Measurements from ENCODE around the gene ARHGEF37.

ARHGEF37 gene

DNA sequence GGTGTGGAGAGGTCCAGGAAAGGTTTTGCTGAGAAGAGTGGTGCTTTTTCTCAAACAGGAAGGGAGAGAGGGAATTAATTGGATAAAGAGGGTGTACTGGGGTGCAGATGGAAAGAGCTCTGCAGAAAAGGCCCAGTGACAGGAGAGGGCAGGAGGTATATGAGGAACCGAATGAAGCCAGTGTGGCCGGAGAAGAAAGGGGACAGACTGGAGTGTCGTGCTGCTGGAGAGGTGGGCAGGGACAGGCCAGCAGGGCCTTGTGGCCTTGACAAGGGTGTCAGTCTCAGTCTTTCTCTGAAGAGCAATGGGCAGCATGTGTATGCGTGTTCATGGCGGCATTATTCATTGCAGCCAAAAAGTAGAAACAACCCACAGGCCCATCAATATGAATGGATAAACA, 48.1 kb downstream of the ARHGEF37 start:
- no peak for DNase-seq

GRCh38 chr5:149630337-149630736, 49.0 kb downstream of the ARHGEF37 start:
- DNase-seq = no peak

GRCh38 chr5:149631506-149631905, 50.2 kb downstream of the ARHGEF37 start:
- no peak for DNase-seq

DNA sequence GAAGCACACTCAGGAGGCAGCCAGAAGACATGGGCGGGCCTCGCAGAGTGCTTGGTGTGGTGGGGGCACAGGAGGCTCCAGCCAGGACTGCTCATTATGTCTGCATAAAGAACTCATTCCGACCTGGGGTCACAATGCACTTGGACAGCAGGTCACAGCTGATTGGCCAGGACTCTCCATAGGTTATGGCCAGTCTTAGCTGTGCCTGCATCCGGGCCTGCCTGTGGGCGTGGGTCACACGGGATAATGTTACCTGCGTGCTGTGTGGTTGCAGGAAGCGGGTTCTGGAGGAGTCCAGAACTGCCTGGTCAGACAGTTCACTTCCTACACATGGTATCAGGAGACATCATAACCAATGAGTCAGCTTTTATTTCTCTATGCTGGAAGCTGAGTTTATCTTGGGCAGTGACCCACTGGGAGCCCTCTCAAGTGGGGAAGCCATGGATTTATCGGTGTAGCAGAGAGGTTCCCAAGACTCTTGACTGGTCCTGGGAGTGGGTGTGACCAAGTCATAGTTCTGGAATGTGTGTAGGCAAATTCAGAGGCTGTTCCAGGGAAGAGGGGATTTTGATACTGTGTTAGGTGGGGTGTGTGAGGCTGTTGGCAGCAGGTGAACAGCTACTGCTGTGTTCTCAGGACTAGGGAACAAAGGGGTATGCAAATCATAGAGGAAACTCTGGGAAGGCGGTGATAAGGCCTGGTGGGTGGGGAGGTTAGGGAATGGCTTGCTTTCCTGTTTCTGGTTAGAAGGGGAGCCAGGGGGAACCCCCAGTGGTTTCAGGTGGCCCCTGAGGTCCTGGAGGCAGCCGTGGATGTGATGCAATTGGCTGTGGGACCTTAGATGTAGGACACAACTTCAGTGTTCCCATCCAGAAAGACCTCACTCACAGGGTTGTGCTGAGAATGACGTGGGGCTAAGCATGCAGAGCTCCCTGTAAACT, 51.3 kb downstream of the ARHGEF37 start:
- peak in 1 of 3 experiments; percentile 11 for DNase-seq

DNA sequence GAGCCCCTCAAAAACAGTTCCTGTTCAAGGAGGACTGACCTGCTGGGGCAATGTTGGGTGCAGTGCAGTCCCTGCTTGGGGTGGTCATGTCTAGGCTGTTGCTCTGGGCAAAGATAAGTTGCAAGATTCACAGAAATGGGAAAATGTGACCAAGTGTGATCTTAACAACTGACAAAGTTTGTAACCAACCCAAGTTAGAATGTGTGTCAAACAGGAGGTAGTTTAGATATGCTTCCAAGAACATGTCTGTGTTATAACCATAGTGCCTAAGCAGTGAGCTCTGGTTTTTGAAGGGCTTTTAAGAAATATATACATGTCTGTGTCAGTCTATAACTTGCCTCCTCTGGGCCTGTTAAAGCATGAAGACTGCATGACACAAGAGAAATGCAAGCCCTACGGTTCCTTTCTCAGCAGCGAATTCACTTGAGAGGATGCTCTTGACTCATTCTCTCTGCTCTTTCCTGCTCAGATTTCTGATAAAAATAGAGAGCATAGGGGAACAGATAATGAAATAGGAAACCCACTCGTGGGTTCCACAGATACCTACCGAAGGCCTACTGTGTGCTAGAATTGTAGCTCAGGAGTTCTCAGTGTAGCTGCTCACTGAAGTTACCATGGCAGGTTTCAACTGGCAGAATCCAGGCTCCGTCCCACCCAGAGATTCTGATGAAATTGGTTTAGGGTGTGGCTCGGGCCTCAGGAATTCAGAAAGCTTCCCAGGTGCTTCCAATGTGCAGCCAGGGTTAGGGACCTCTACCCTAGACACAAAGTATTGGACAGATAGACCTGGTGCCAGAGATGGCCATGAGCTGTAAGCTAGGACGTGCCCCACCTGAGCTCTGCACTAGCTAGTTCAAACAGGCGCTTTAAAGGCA, 52.4 kb downstream of the ARHGEF37 start:
- no peak for DNase-seq

GRCh38 chr5:149635394-149635793, 54.1 kb downstream of the ARHGEF37 start:
- DNase-seq = peak in 1 of 3 experiments; percentile 32

DNA sequence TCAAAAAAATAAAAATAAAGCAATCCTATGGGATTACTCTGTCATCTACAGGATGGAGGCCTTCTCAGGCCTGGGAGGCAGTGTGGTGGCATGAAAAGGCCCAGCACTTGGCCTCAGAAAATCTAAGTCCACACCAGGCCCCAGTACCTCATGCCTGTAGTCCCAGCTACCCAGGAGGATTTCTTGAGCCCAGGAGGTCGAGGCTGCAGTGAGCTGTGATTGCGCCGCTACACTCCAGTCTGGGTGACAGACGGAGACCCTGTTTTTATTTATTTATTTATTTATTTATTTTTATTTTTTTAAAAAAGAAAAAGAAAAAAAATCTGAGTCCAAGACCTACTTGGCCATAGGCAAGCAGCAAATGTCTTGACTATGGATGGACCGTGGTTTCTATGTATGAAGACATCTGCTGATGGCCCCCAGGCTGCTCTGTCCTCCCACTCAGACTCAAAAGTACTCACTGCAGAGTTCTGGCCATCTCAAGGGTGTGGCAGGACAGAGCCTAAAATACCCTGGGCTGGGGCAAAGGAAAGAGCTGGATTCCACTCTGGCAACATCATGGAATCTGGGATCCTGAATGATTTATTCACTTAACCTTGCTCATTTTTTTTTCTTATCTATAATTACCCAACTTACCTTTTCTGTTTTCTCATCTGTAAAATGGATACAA, 55.0 kb downstream of the ARHGEF37 start:
- DNase-seq = no peak

GRCh38 chr5:149636861-149637246, 55.6 kb downstream of the ARHGEF37 start:
- DNase-seq = peak; percentile 69 to 87 (median 86)

DNA sequence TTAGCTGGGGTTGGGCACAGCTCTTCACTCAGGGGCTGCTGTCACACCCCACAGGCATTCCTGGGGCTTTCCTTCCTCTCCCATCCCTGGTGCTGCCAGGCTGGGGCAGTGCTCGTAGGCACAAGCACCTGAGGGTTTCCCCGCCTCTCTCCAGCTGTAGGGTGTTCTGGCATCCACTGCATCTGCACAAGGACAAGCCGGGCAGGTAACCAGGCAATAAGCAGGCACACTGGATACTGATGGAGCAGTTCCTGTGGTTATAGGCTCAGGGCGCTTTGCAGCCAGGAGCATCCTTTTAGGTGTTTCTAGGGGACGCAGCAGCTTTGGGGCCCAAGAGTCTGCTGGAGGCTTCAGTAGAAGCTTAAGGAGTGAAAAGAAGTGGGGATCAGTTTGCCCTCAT, 56.8 kb downstream of the ARHGEF37 start:
- no peak for DNase-seq

DNA sequence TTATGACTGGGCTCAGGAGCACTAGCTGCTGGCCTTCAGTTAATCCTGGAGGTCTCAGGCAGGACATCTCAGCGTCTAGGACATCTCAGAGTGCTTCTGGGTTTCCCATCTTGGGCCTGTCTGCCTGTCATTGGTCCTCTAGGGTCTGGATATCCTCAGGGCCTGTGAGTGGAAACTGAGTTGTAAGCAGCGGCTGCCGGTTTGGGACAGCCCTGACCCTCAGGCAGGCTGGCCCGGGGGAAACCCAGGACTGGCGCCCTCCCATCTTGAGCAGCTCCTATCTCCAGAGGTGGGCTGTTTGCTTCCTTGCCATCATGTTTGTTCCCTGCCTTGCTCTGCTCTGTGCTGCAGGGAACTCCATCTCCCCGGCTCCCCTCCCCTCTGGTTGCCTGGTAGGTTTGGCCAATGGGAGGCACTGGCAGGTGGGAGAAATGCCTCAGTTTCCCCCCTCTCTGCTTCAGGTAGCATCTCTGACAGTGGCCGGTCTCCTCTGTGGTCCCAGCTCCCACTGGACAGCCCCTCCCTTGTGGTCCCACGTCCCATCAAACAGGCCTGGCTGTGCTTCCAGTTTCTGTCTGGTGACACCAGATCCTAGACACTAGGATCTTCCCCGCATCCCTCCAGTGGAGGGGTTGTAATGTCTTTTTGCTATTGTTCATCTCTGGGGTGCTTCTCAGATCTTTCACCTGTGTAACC, 57.4 kb downstream of the ARHGEF37 start:
- no peak for DNase-seq

DNA sequence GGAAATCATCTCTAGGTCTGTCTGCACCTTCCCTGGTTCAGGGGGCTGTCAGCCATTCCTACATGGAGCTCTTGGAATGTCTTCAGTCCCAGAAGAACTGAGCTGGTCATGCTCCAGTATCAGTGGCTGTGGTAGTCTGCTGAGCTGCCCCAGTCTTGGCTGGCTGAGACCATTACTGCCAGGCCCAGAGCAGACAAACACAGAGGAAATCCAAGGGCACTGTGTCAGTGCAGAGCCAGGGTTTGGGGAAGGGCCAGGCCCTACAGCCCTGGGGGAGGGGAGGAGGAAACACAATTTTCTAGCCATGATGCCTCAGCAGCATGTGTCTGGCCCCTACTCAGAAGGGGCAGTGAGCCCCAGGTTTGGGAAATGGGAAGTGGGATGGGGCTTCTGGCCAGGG, 58.4 kb downstream of the ARHGEF37 start:
- DNase-seq = no peak

DNA sequence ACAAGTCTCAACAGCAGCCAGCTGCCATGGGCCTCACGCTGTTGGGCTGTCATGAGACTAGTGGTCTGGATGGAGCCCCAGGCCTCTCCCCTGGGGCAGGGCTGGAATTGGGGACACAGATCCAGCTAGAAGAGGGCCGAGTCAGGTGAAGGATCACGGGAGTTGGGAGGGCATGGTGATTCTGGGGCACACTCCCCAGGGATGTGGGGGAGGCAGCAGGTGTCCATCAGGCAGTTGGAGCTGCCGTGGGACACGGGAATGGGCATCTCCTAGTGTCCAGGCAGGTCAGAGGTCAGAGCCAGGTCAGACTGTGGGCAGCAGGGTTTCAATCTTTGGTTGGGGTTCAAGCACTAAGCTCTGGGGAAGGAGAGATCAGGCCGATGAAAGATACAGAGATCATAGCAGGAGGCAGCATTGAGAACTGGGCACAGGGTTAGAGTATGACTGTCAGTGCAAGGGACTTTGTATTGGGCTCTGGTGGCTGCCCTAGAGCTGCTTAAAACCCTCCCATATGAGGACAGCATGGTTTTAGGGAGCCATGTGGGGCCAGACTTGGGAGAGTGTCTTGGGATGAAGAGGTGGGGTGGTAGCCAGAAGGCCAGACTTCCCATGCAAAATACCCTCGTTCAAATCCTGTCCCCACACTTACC, 59.2 kb downstream of the ARHGEF37 start:
- DNase-seq = no peak

DNA sequence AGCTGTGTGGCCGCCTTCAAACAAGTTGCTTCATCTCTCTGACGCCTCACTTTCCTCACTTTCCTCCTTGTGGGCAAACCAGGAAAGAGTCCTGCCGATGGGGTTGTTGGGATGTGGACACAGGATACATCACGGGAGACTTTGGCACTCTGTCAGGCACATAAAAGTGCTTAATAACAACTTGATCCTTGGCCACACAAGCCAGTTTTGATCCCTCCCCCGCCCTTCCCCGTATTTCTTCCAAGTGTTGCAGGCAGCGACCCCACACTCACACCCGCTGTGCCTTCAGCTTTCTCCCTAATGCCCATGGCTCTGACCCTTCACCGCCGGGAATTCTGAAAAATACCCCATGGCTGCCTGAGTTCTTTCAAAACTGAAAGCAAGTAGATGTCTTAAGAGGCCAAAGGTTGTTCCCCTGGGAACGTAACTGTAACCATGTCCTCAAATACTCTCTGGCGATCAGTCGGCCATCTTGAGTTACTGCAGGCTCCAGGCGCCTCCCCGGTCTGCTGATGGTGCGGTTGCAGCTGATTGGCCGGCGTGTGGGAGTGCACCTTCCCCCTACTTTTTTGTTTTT, 59.8 kb downstream of the ARHGEF37 start:
- DNase-seq = no peak

GRCh38 chr5:149641600-149641999, 60.3 kb downstream of the ARHGEF37 start:
- no peak for DNase-seq

DNA sequence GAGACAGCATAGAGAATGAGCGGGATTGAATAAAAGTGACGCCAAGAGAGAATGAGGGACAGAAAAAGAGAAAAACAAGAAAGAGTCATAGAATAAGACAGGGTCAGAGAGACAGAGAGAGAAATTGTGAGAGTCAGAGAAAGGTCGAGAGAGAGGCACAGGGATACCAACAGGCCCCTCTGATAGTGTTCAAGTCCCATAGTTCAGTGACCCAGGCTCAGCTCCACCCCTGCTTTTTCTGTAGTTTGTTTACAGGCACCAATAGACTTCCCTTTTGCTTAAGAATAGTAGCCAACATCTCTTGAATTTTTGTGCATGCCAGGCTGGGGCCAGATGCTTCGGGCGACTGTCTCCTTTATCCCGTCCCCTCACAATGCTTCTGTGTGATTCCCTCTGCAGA, 62.5 kb downstream of the ARHGEF37 start:
- DNase-seq = no peak

DNA sequence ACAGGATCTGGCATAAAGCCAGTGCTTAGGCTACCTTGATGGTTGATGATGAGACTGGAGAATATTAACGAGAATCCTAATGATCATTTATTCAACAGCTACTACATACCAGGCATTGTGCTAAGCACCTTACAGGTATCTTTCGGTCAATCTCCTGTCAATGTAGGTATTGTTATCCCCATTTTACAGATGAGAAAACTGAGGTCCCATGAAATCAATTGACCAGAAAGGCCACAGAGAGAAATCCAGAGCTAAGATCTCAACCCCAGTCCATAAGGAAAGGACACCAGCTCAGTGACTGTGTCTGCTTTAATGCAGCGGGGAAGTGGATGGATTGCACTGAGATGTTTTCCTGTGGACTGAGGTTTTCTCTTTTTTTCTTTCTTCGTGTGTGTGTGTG, 63.3 kb downstream of the ARHGEF37 start:
- DNase-seq = no peak

DNA sequence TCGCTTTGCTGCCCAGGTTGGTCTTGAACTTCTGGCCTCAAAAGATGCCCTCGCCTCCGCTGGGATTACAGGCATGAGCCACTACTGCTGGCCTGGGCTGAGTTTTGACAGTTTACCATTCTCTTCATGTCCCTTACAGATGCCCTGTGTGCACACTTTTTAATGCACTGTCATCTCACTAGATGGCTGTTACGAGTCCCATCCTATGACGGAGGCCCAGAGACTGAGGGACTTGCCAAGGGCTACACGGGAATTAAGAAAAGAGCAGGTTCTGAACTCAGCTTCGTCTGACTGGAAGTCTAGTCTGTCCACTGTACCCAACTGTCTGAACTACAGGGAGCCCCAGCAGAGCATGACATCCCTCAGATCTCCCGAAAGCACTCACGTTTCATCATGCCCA, 63.9 kb downstream of the ARHGEF37 start:
- no peak for DNase-seq

DNA sequence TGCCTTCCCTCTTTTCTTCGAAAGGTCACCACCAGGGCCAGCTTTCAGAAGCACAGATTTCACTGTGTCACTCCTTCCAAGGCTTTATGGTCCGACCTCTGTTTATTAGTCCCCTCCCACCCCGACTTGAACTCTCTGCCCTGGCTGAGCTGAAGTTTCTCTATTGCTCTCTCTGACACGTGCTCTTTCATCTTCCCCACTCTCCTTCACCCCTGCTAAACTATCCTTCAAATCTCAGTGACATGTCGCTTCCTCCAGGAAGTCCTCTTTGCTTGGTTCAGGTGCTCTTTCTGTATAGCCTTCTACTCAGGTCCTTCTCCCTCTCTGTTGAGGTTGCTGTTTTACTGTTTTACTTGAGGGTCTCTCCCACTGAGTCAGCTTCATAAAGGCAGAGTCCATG, 64.4 kb downstream of the ARHGEF37 start:
- no peak for DNase-seq

DNA sequence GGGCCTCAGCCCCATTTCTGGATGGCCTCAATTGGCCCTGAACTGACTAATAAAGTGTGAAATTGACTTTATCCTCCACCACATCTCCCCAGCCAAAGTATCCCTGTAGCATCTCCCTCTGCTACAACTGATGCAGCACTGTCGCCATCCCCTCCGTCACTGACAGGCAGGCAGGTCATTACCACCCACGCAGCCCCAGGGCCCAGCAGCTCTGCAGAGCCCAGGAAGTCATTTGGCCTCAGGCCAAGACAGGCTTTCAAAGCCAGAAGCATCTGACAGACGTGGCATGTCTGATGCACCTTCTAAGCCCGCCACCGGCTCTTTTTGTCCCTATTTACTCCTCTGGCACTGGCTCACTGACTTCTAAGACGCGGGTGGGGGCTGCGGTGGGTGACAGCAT, 65.3 kb downstream of the ARHGEF37 start:
- DNase-seq = peak; percentile 39 to 77 (median 40)

DNA sequence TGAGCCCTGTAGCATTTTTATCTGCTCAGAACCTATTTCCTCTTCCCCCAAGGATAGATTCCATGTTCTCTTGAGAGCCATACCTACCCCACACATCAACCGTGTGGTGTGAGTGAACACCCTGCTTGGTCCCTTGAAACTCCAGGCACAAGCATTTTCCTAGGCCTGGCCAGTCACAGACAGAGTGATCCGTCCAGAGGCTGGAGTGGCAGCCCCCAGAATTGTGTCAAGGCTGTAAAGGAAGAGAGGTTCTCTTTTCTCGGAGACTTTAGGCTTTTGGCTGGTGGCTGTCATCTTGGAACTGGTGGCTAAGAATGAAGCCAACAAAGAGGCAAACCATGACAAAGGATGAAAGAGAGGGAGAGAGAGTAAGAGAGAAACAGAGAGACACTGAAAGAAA, 66.0 kb downstream of the ARHGEF37 start:
- DNase-seq = no peak
